HEK293 (cell line): ENCODE results near the gene VASP.

Experiments used
- GLIS1 ChIP-seq: fragments of 450-650 bp; formaldehyde crosslinking; IDR thresholded peaks from 2 replicates; pipeline ENCODE4 v1.5.1; 2016; ENCODE audit warnings: missing biosample characterization, missing genetic modification characterization
- HOXC10 ChIP-seq: sonication (generic); formaldehyde crosslinking; IDR thresholded peaks from 2 replicates; pipeline ENCODE4 v1.8.1; 2023; ENCODE audit warnings: mild to moderate bottlenecking, missing genetic modification reagents
- SCRT1 ChIP-seq: fragments of 450-650 bp; formaldehyde crosslinking; IDR thresholded peaks from 2 replicates; pipeline ENCODE4 v1.5.1; 2016; ENCODE audit warnings: missing biosample characterization, missing genetic modification characterization, borderline replicate concordance
- TRIM28 ChIP-seq: IDR thresholded peaks from 2 replicates; pipeline ENCODE4 v1.6.1; 2011; ENCODE audit warnings: low read length, control low read depth, borderline replicate concordance
- YY2 ChIP-seq: fragments of 450-650 bp; formaldehyde crosslinking; IDR thresholded peaks from 2 replicates; pipeline ENCODE4 v1.5.1; 2016; ENCODE audit warnings: missing biosample characterization, missing genetic modification characterization
- ZBTB7A ChIP-seq: fragments of 450-650 bp; formaldehyde crosslinking; IDR thresholded peaks from 2 replicates; pipeline ENCODE4 v1.5.1; 2016; ENCODE audit warnings: low read depth, missing biosample characterization, missing genetic modification characterization
- ZFHX2 ChIP-seq: fragments of 450-650 bp; formaldehyde crosslinking; conservative IDR thresholded peaks from 2 replicates; pipeline ENCODE4 v1.5.1; 2016; ENCODE audit warnings: missing biosample characterization, missing genetic modification characterization
- ZIC2 ChIP-seq: fragments of 450-650 bp; formaldehyde crosslinking; IDR thresholded peaks from 2 replicates; pipeline ENCODE4 v1.5.1; 2016; ENCODE audit warnings: missing biosample characterization, missing genetic modification characterization
- ZNF140 ChIP-seq: fragments of 450-650 bp; formaldehyde crosslinking; IDR thresholded peaks from 2 replicates; pipeline ENCODE4 v1.5.1; 2016; ENCODE audit warnings: missing biosample characterization, missing genetic modification characterization
- ZNF155 ChIP-seq: fragments of 450-650 bp; formaldehyde crosslinking; IDR thresholded peaks from 2 replicates; pipeline ENCODE4 v1.5.1; 2016; ENCODE audit warnings: missing biosample characterization, missing genetic modification characterization
- ZNF555 ChIP-seq: fragments of 450-650 bp; formaldehyde crosslinking; conservative IDR thresholded peaks from 2 replicates; pipeline ENCODE4 v1.5.1; 2017; ENCODE audit warnings: missing biosample characterization, mild to moderate bottlenecking, missing genetic modification characterization, inconsistent platforms
- ZNF596 ChIP-seq: fragments of 450-650 bp; IDR thresholded peaks from 2 replicates; pipeline ENCODE4 v1.5.0; 2018; ENCODE audit warnings: missing biosample characterization, mild to moderate bottlenecking, missing genetic modification characterization, moderate library complexity
- ZNF623 ChIP-seq: fragments of 450-650 bp; formaldehyde crosslinking; IDR thresholded peaks from 2 replicates; pipeline ENCODE4 v1.5.1; 2016; ENCODE audit warnings: missing biosample characterization, missing genetic modification characterization
- ZNF629 ChIP-seq: fragments of 450-650 bp; formaldehyde crosslinking; IDR thresholded peaks from 2 replicates; pipeline ENCODE4 v1.5.1; 2017; ENCODE audit warnings: missing biosample characterization, missing genetic modification characterization
- ZNF677 ChIP-seq: fragments of 450-650 bp; IDR thresholded peaks from 2 replicates; pipeline ENCODE4 v1.5.0; 2018; ENCODE audit warnings: missing biosample characterization, mild to moderate bottlenecking, missing genetic modification characterization, moderate library complexity
- ZNF701 ChIP-seq: fragments of 450-650 bp; formaldehyde crosslinking; IDR thresholded peaks from 2 replicates; pipeline ENCODE4 v1.5.1; 2016; ENCODE audit warnings: missing biosample characterization, missing genetic modification characterization
- ZNF707 ChIP-seq: fragments of 450-650 bp; formaldehyde crosslinking; IDR thresholded peaks from 2 replicates; pipeline ENCODE4 v1.5.1; 2016; ENCODE audit warnings: missing biosample characterization, missing genetic modification characterization
- ZNF76 ChIP-seq: fragments of 450-650 bp; formaldehyde crosslinking; IDR thresholded peaks from 2 replicates; pipeline ENCODE4; 2016; ENCODE audit warnings: low read depth, missing biosample characterization, missing genetic modification characterization, borderline replicate concordance
- ZNF791 ChIP-seq: fragments of 450-650 bp; formaldehyde crosslinking; IDR thresholded peaks from 2 replicates; pipeline ENCODE4 v1.5.1; 2016; ENCODE audit warnings: missing biosample characterization, missing genetic modification characterization
- ZNF843 ChIP-seq: fragments of 450-650 bp; formaldehyde crosslinking; IDR thresholded peaks from 2 replicates; pipeline ENCODE4 v1.5.1; 2016; ENCODE audit warnings: missing biosample characterization, missing genetic modification characterization
- ZSCAN18 ChIP-seq: fragments of 450-650 bp; formaldehyde crosslinking; IDR thresholded peaks from 2 replicates; pipeline ENCODE4 v1.5.1; 2016; ENCODE audit warnings: missing biosample characterization, missing genetic modification characterization
- TF ChIP-seq, protein P1 (sequence below): fragments of 450-650 bp; formaldehyde crosslinking; IDR thresholded peaks from 2 replicates; pipeline ENCODE4 v1.5.1; 2016; ENCODE audit warnings: missing biosample characterization, missing genetic modification characterization
- TF ChIP-seq, protein P2 (sequence below): fragments of 450-650 bp; formaldehyde crosslinking; IDR thresholded peaks from 2 replicates; pipeline ENCODE4 v1.5.1; 2016; ENCODE audit warnings: missing biosample characterization, missing genetic modification characterization
- TF ChIP-seq, protein P3 (sequence below): fragments of 450-650 bp; IDR thresholded peaks from 2 replicates; pipeline ENCODE4 v1.5.1; 2018; ENCODE audit warnings: missing biosample characterization, mild to moderate bottlenecking, missing genetic modification characterization
- TF ChIP-seq, protein P4 (sequence below): fragments of 450-650 bp; formaldehyde crosslinking; IDR thresholded peaks from 2 replicates; pipeline ENCODE4 v1.5.1; 2016; ENCODE audit warnings: missing biosample characterization, missing genetic modification characterization
- TF ChIP-seq, protein P5 (sequence below): fragments of 450-650 bp; formaldehyde crosslinking; IDR thresholded peaks from 2 replicates; pipeline ENCODE4 v1.5.1; 2016; ENCODE audit warnings: missing biosample characterization, missing genetic modification characterization

VASP gene

GRCh38 chr19:45547965-45548609 lies 40.8 kb downstream of the VASP start (continued):
- TF ChIP-seq ZNF596 (no peak), SCRT1 (no peak), ZNF76 (tag by site-specific recombination) (no peak), ZNF707 (no peak), YY2 (tag by site-specific recombination) (no peak), ZNF701 (no peak), ZSCAN18 (no peak), ZNF843 (tag by site-specific recombination) (no peak), GLIS1 (tag by site-specific recombination) (peak; percentile 78), ZFHX2 (tag by site-specific recombination) (no peak), TRIM28 (peak; percentile 44; the same call in 1 of the 2 replicates), HOXC10 (CRISPR knock-in tag) (no peak), ZNF555 (tag by site-specific recombination) (no peak), ZBTB7A (no peak), ZNF629 (tag by site-specific recombination) (no peak), ZNF623 (no peak), ZNF677 (no peak), ZNF791 (tag by site-specific recombination) (no peak), ZNF155 (tag by site-specific recombination) (no peak), ZIC2 (peak; percentile 75), ZNF140 (no peak)
- TF ChIP-seq, protein P1, sequence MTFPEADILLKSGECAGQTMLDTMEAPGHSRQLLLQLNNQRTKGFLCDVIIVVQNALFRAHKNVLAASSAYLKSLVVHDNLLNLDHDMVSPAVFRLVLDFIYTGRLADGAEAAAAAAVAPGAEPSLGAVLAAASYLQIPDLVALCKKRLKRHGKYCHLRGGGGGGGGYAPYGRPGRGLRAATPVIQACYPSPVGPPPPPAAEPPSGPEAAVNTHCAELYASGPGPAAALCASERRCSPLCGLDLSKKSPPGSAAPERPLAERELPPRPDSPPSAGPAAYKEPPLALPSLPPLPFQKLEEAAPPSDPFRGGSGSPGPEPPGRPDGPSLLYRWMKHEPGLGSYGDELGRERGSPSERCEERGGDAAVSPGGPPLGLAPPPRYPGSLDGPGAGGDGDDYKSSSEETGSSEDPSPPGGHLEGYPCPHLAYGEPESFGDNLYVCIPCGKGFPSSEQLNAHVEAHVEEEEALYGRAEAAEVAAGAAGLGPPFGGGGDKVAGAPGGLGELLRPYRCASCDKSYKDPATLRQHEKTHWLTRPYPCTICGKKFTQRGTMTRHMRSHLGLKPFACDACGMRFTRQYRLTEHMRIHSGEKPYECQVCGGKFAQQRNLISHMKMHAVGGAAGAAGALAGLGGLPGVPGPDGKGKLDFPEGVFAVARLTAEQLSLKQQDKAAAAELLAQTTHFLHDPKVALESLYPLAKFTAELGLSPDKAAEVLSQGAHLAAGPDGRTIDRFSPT (tag by site-specific recombination): no peak
- TF ChIP-seq, protein P2, sequence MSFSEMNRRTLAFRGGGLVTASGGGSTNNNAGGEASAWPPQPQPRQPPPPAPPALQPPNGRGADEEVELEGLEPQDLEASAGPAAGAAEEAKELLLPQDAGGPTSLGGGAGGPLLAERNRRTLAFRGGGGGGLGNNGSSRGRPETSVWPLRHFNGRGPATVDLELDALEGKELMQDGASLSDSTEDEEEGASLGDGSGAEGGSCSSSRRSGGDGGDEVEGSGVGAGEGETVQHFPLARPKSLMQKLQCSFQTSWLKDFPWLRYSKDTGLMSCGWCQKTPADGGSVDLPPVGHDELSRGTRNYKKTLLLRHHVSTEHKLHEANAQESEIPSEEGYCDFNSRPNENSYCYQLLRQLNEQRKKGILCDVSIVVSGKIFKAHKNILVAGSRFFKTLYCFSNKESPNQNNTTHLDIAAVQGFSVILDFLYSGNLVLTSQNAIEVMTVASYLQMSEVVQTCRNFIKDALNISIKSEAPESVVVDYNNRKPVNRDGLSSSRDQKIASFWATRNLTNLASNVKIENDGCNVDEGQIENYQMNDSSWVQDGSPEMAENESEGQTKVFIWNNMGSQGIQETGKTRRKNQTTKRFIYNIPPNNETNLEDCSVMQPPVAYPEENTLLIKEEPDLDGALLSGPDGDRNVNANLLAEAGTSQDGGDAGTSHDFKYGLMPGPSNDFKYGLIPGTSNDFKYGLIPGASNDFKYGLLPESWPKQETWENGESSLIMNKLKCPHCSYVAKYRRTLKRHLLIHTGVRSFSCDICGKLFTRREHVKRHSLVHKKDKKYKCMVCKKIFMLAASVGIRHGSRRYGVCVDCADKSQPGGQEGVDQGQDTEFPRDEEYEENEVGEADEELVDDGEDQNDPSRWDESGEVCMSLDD (tag by site-specific recombination): no peak
- TF ChIP-seq, protein P3, sequence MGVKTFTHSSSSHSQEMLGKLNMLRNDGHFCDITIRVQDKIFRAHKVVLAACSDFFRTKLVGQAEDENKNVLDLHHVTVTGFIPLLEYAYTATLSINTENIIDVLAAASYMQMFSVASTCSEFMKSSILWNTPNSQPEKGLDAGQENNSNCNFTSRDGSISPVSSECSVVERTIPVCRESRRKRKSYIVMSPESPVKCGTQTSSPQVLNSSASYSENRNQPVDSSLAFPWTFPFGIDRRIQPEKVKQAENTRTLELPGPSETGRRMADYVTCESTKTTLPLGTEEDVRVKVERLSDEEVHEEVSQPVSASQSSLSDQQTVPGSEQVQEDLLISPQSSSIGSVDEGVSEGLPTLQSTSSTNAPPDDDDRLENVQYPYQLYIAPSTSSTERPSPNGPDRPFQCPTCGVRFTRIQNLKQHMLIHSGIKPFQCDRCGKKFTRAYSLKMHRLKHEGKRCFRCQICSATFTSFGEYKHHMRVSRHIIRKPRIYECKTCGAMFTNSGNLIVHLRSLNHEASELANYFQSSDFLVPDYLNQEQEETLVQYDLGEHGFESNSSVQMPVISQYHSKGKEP: no peak
- TF ChIP-seq, protein P4, sequence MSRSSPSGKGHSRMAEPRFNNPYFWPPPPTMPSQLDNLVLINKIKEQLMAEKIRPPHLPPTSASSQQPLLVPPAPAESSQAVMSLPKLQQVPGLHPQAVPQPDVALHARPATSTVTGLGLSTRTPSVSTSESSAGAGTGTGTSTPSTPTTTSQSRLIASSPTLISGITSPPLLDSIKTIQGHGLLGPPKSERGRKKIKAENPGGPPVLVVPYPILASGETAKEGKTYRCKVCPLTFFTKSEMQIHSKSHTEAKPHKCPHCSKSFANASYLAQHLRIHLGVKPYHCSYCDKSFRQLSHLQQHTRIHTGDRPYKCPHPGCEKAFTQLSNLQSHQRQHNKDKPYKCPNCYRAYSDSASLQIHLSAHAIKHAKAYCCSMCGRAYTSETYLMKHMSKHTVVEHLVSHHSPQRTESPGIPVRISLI (tag by site-specific recombination): no peak
- TF ChIP-seq, protein P5, sequence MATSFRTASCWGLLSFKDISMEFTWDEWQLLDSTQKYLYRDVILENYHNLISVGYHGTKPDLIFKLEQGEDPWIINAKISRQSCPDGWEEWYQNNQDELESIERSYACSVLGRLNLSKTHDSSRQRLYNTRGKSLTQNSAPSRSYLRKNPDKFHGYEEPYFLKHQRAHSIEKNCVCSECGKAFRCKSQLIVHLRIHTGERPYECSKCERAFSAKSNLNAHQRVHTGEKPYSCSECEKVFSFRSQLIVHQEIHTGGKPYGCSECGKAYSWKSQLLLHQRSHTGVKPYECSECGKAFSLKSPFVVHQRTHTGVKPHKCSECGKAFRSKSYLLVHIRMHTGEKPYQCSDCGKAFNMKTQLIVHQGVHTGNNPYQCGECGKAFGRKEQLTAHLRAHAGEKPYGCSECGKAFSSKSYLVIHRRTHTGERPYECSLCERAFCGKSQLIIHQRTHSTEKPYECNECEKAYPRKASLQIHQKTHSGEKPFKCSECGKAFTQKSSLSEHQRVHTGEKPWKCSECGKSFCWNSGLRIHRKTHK: no peak
